PFSK-1 (cell line): ENCODE results near the gene DCTPP1.

ENCODE experiments used
- FOXP2 ChIP-seq: optimal IDR thresholded peaks from 2 replicates; pipeline ENCODE3; 2011; ENCODE audit warnings: borderline replicate concordance, control low read depth, inconsistent platforms; ENCODE audit not compliant: insufficient read depth; ENCODE audit errors: extremely low read length, extremely low read depth
- POLR2AphosphoS5 ChIP-seq: IDR thresholded peaks from 2 replicates; pipeline ENCODE4 v1.6.1; 2012; ENCODE audit warnings: low read depth, mild to moderate bottlenecking, control low read depth, low read length, moderate library complexity
- REST ChIP-seq, 2 experiments: IDR thresholded peaks; 2 replicates each; pipeline versions ENCODE4 v1.6.1 to v1.8.0; 2011 to 2012; ENCODE audit warnings: low read depth in 2 of 2, low read length in 2 of 2, control low read depth in 1 of 2, inconsistent platforms in 1 of 2, mild to moderate bottlenecking in 1 of 2, moderate library complexity in 1 of 2; ENCODE audit not compliant: insufficient read depth in 1 of 2
- SIN3A ChIP-seq: IDR thresholded peaks from 2 replicates; pipeline ENCODE4 v1.6.1; 2012; ENCODE audit warnings: mild to moderate bottlenecking, low read length, moderate library complexity, borderline replicate concordance; ENCODE audit not compliant: insufficient read depth
- TAF1 ChIP-seq: IDR thresholded peaks from 2 replicates; pipeline ENCODE4 v1.6.1; 2012; ENCODE audit warnings: low read length, control low read depth, borderline replicate concordance; ENCODE audit not compliant: insufficient read depth

Gene DCTPP1

GRCh38 chr16:30395155-30395991 lies 34.5 kb downstream of the DCTPP1 start, which contains the start of gene ZNF48:
ZNF48 (plus strand) TSS chr16:30395420; CDS start chr16:30395795, 375 bp downstream.
- TF ChIP-seq FOXP2 (peak; percentile 52), SIN3A (0 out of 2 replicates have a peak, but pooled peaks have one; percentile 72), TAF1 (no peak)

- TF ChIP-seq REST (IDR thresholded peaks at IDR 0.05; ENCODE audit: insufficient read depth in 1 of 2, low read depth in 2 of 2, low read length in 2 of 2), result no peak
- no peak for TF ChIP-seq SIN3A
- no peak for TF ChIP-seq TAF1
- no peak for TF ChIP-seq FOXP2
- TF ChIP-seq POLR2AphosphoS5, result no peak
These were observed 35.2 kb downstream of the DCTPP1 start for GRCh38 chr16:30394592-30395154.

GRCh38 chr16:30383521-30383920 lies 46.3 kb downstream of the DCTPP1 start:
- TF ChIP-seq POLR2AphosphoS5 (no peak), REST (IDR thresholded peaks at IDR 0.05; ENCODE audit: insufficient read depth in 1 of 2, low read depth in 2 of 2, low read length in 2 of 2) (no peak), TAF1 (no peak), SIN3A (no peak), FOXP2 (no peak)

GRCh38 chr16:30382111-30382881 lies 47.5 kb downstream of the DCTPP1 start, which contains the start of gene SEPTIN1:
SEPTIN1 (minus strand) TSS chr16:30382561; CDS start chr16:30382542, 19 bp downstream.
- TF ChIP-seq SIN3A, result no peak
- no peak for TF ChIP-seq REST (IDR thresholded peaks at IDR 0.05; ENCODE audit: insufficient read depth in 1 of 2, low read depth in 2 of 2, low read length in 2 of 2)
- no peak for TF ChIP-seq TAF1
- TF ChIP-seq FOXP2, result no peak
- no peak for TF ChIP-seq POLR2AphosphoS5
